Gastroesophageal sphincter (tissue), 4 donors: ENCODE data around the gene CCDC177. TPM values are rescaled to one million over a fixed set of nuclear protein-coding genes. Genes with fewer than 3 reads are reported as not detected.

Experiments
- ATAC-seq: fragments of 150-250 bp; one replicate; pipeline ENCODE4 v1.9.1; 2016; ENCODE audit warnings: mild to moderate bottlenecking, moderate library complexity
- H3K27ac ChIP-seq, 4 donors: fragments of 200-600 bp; sonication (generic) in 3 of 4; 1 replicate in 3 of 4; 2 replicates in 1 of 4; pipeline ENCODE4 v1.5.1; 2016 to 2019
- H3K27me3 ChIP-seq: fragments of 200-600 bp; sonication (generic); one replicate; pipeline ENCODE4 v1.5.1; 2019
- H3K36me3 ChIP-seq, 2 donors: fragments of 200-600 bp; sonication (generic); one replicate each; pipeline ENCODE4 v1.5.1; 2019; ENCODE audit warnings: control low read depth in 1 of 2
- H3K4me1 ChIP-seq, 3 donors: fragments of 200-600 bp; sonication (generic); 1 replicate in 2 of 3; 2 replicates in 1 of 3; pipeline ENCODE4 v1.5.1; 2016 to 2019; ENCODE audit warnings: control low read depth in 2 of 3
- H3K4me3 ChIP-seq, 2 donors: fragments of 200-600 bp; sonication (generic); one replicate each; pipeline ENCODE4 v1.5.1; 2019; ENCODE audit warnings: mild to moderate bottlenecking in 1 of 2, moderate library complexity in 1 of 2
- H3K9me3 ChIP-seq, 3 donors: fragments of 200-600 bp; sonication (generic); one replicate each; pipeline ENCODE4 v1.5.1; 2017 to 2019; ENCODE audit warnings: control low read depth in 2 of 3
- EP300 ChIP-seq: sonication (generic); formaldehyde crosslinking; IDR thresholded peaks from one replicate; pipeline ENCODE4 v1.6.1; 2017; ENCODE audit warnings: antibody characterized with exemption, mild to moderate bottlenecking
- POLR2A ChIP-seq, 2 donors: fragments of 450-650 bp; IDR thresholded peaks; one replicate each; pipeline ENCODE4 v1.6.1; 2017; ENCODE audit warnings: antibody characterized with exemption in 2 of 2, mild to moderate bottlenecking in 2 of 2, moderate library complexity in 1 of 2
- POLR2AphosphoS5 ChIP-seq: sonication (generic); formaldehyde crosslinking; IDR thresholded peaks from one replicate; pipeline ENCODE4 v1.6.1; 2017; ENCODE audit warnings: antibody characterized with exemption
- WGBS, 2 donors: methylation state at CpG; one replicate each; pipeline ENCODE4 v1.1.5; 2018; ENCODE audit warnings: low coverage in 1 of 2; 5-methylcytosine and 5-hydroxymethylcytosine counted together
- total RNA-seq, 4 donors: library from RNA; depleted of rRNA; stranded (reverse); fragments of >200 nt; gene quantifications; one replicate each; pipeline ENCODE4 v1.1.0, GENCODE V29; 2016
- TF ChIP-seq, protein P1 (sequence below), 4 experiments: fragments of 200-600 bp in 2 of 4; fragments of 450-650 bp in 2 of 4; sonication (generic) in 1 of 4; IDR thresholded peaks; one replicate each; pipeline ENCODE4 v1.5.1; 2017 to 2019; ENCODE audit warnings: antibody characterized with exemption in 4 of 4, mild to moderate bottlenecking in 2 of 4, moderate library complexity in 2 of 4

Gene CCDC177
- total RNA-seq, 4 donors from 2014 or later: not detected

GRCh38 chr14:69613312-69614073 lies 38.8 kb upstream of the CCDC177 start:
- TF ChIP-seq EP300 (no peak), POLR2A (IDR thresholded peaks at IDR 0.05) (no peak), POLR2AphosphoS5 (no peak)
- TF ChIP-seq, protein P1, sequence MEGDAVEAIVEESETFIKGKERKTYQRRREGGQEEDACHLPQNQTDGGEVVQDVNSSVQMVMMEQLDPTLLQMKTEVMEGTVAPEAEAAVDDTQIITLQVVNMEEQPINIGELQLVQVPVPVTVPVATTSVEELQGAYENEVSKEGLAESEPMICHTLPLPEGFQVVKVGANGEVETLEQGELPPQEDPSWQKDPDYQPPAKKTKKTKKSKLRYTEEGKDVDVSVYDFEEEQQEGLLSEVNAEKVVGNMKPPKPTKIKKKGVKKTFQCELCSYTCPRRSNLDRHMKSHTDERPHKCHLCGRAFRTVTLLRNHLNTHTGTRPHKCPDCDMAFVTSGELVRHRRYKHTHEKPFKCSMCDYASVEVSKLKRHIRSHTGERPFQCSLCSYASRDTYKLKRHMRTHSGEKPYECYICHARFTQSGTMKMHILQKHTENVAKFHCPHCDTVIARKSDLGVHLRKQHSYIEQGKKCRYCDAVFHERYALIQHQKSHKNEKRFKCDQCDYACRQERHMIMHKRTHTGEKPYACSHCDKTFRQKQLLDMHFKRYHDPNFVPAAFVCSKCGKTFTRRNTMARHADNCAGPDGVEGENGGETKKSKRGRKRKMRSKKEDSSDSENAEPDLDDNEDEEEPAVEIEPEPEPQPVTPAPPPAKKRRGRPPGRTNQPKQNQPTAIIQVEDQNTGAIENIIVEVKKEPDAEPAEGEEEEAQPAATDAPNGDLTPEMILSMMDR (IDR thresholded peaks at IDR 0.05): no peak
- no peak for ATAC-seq
- Histone ChIP-seq H3K27me3 (no peaks in the 10 kb centered on the region), H3K4me1 (peaks cover 34 to 76% (median 48%) of the 10 kb centered on the region in 3 donors), H3K27ac (peak overlapping the region; percentile 77 to 100 (median 99)), H3K9me3 (no peaks in the 10 kb centered on the region), H3K36me3 (no peaks in the 10 kb centered on the region), H3K4me3 (peak overlapping the region in 1 of 2 donors; percentile 90)
- 55 to 62% methylated on average over 4 of the region's 4 CpGs for WGBS, 2 donors

DNA sequence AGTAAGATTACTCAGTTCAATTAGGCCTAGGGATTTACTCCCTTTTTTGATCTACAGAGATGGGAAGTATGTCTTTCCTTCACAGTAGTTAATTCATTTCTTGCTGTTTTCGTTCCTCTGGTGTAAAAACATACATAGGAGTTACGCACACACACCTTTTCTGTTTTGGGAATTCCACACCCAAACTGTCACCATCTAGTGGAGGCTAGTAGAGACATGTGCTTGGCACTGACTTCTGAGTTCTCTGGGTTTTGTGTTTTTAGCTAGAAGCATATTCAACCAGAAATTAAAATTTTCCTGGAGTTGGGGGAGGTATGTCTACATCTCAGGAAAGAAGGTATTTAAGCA lies 38.1 kb upstream of the CCDC177 start:
- WGBS, 2 donors: 6% methylated on average over 2 of the region's 2 CpGs
- no peaks in the 10 kb centered on the region for H3K27me3 ChIP-seq
- peak; percentile 10 for TF ChIP-seq POLR2AphosphoS5
- TF ChIP-seq POLR2A (IDR thresholded peaks at IDR 0.05): no peak
- TF ChIP-seq, protein P1 (IDR thresholded peaks at IDR 0.05): peak in 3 of 4 experiments; percentile 15 to 26 (median 21)
- no peak for TF ChIP-seq EP300
- H3K9me3 ChIP-seq: no peaks in the 10 kb centered on the region
- no peaks in the 10 kb centered on the region for H3K36me3 ChIP-seq
- H3K4me1 ChIP-seq: peaks cover 27 to 69% (median 45%) of the 10 kb centered on the region in 3 donors
- no peak for ATAC-seq
- peak overlapping the region; percentile 77 to 100 (median 99) for H3K27ac ChIP-seq
- H3K4me3 ChIP-seq: peak overlapping the region; percentile 68 to 90

DNA sequence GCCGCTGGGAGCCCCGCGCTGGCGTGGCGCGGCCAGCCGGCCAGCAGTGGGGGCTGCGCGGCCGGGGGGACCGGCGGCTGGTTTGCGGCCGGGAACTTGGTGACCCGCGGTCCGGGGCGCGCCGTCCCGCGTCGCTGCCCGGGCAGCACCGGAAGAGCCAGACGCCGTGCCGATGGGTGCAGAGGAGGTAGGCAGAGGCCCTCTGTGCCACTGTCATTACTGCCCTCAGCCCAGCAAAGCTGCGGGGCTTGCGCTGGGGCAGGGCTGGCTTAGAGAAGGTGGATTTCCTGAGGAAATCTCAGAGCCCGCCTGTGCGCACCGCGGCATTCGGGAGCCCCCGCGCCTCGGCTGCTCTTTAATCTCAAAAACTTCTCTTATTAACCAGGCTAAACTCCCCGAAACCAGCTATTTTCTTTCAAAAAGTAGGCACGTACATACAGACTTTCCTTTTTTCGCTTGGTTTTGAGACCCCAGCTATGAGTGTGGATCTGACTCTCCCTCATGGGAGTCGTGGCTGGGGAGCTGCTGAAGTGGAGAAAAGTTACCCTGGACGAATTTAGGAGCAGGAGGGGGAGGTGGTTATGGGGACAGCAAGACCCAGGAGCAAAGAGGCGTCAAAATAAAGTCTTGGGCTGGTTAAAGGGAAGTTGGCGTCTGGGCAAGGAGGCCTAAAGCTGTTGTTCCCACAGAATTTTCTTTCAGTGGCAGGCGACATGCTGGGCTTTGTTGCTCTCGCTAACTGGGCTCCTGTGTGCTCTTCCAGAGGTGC lies 37.5 kb upstream of the CCDC177 start:
- Histone ChIP-seq H3K36me3 (no peaks in the 10 kb centered on the region), H3K27ac (peak overlapping the region; percentile 77 to 100 (median 99)), H3K27me3 (no peaks in the 10 kb centered on the region), H3K4me3 (peak overlapping the region; percentile 68 to 90), H3K9me3 (no peaks in the 10 kb centered on the region), H3K4me1 (peaks cover 21 to 63% (median 42%) of the 10 kb centered on the region in 3 donors)
- ATAC-seq: no peak
- no peak for TF ChIP-seq POLR2A (IDR thresholded peaks at IDR 0.05)
- TF ChIP-seq, protein P1 (IDR thresholded peaks at IDR 0.05): no peak
- no peak for TF ChIP-seq EP300
- TF ChIP-seq POLR2AphosphoS5: no peak
- 0 to 1% methylated on average over 4 to 13 of the region's 47 CpGs for WGBS, 2 donors

DNA sequence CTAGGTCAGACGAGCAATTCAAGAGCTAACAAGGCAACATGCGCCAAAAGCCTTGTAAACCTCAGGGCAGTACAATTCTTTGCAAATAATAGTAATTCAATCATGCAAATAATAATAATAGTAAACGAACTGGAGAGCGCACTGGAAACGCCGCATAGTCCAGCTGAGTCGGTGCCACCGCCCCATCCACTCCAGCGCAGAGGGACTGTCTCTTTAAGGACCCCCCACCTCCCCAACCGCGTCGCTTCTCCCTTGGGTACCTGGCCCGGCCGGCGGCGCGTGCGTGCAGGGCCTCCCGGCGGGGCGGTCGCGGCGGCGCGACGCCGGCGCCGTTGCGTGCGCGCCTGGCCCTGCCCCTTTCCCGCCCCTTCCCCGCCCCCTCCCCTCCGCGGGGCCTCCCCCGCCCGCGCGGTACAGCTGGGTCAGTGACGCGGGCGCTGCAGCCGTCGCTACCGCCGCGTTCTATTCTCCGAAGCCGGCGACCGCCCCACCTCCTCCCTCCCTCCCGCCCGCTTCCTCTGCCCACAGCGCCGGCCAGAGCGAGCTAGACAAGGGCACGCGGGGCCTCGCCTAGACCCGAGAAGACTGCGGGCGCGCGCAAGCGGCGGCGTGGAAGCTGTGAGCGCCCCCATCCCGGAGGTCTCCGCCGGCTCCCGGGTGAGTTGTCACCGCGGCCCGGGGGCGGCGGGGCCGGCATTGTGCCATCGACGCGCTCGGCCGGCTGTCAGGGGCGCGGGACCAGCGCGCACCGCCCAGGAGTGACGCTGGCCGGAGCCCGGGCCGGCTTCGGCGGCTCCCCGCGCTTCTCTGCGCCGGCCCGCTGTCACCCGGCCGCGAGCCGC lies 36.7 kb upstream of the CCDC177 start, which contains the start of gene SUSD6:
SUSD6 (plus strand) TSS at position 425 of the 842 bp plus-strand sequence. CDS start 46,997 bp downstream, outside the sequence.
- Histone ChIP-seq H3K27me3 (no peaks in the 10 kb centered on the region), H3K4me1 (peaks cover 15 to 55% (median 34%) of the 10 kb centered on the region in 3 donors), H3K36me3 (no peaks in the 10 kb centered on the region), H3K27ac (peak within 1 kb of the TSS; percentile 77 to 100 (median 99)), H3K9me3 (no peaks in the 10 kb centered on the region), H3K4me3 (peak within 1 kb of the TSS; percentile 68 to 90)
- no peak for TF ChIP-seq EP300
- TF ChIP-seq, protein P1 (IDR thresholded peaks at IDR 0.05): no peak
- TF ChIP-seq POLR2A (IDR thresholded peaks at IDR 0.05): peak; percentile 80 to 82
- TF ChIP-seq POLR2AphosphoS5: peak; percentile 89
- 0 to 2% methylated on average over 4 to 8 of the region's 105 CpGs for WGBS, 2 donors
- ATAC-seq: peak; percentile 93
